ENCODE results near the gene PLN.

- TF ChIP-seq, protein P1, sequence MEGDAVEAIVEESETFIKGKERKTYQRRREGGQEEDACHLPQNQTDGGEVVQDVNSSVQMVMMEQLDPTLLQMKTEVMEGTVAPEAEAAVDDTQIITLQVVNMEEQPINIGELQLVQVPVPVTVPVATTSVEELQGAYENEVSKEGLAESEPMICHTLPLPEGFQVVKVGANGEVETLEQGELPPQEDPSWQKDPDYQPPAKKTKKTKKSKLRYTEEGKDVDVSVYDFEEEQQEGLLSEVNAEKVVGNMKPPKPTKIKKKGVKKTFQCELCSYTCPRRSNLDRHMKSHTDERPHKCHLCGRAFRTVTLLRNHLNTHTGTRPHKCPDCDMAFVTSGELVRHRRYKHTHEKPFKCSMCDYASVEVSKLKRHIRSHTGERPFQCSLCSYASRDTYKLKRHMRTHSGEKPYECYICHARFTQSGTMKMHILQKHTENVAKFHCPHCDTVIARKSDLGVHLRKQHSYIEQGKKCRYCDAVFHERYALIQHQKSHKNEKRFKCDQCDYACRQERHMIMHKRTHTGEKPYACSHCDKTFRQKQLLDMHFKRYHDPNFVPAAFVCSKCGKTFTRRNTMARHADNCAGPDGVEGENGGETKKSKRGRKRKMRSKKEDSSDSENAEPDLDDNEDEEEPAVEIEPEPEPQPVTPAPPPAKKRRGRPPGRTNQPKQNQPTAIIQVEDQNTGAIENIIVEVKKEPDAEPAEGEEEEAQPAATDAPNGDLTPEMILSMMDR (IDR thresholded peaks at IDR 0.05), result no peak
- no peak for TF ChIP-seq POLR2A (IDR thresholded peaks at IDR 0.05)
Measured at GRCh38 chr6:118546880-118547218, 1.2 kb upstream of the PLN start.
